Thyroid gland (tissue), 4 donors: Measurements from ENCODE around the gene ANKRD29.

ENCODE experiments used
- CTCF ChIP-seq, 6 experiments: fragments of 200-600 bp in 3 of 6; fragments of 450-650 bp in 3 of 6; sonication (generic) in 3 of 6; IDR thresholded peaks; one replicate each; pipeline ENCODE4 v1.5.1; 2016 to 2019; ENCODE audit warnings: antibody characterized with exemption in 6 of 6, mild to moderate bottlenecking in 2 of 6, inconsistent platforms in 1 of 6, moderate library complexity in 1 of 6
- POLR2A ChIP-seq, 2 donors: fragments of 450-650 bp; IDR thresholded peaks; one replicate each; pipeline ENCODE4 v1.6.1; 2017; ENCODE audit warnings: antibody characterized with exemption in 2 of 2, mild to moderate bottlenecking in 2 of 2, moderate library complexity in 1 of 2

GRCh38 chr18:23701544-23702064, 38.9 kb upstream of the ANKRD29 start:
- TF ChIP-seq CTCF (IDR thresholded peaks at IDR 0.05): no peak
- TF ChIP-seq POLR2A (IDR thresholded peaks at IDR 0.05): no peak
